HEK293 (cell line): ENCODE results near the gene LAMA2.

Source experiments
- CTCF ChIA-PET: fragments of 350-600 bp; formaldehyde crosslinking; extraction: SDS; loops from one replicate; lab custom pipeline; 2021; ENCODE audit warnings: antibody characterized with exemption; lab: Yijun Ruan, JAX
- POLR2A ChIA-PET: fragments of 300-600 bp; formaldehyde crosslinking; extraction: SDS; loops from one replicate; lab custom pipeline; 2020; ENCODE audit warnings: antibody characterized with exemption, inconsistent platforms; lab: Yijun Ruan, JAX
- H3K27ac ChIP-seq: fragments of 200-500 bp; sonication (Bioruptor generic); 2 replicates; pipeline ENCODE4 v1.5.1; 2014; ENCODE audit warnings: low read depth, low read length, control low read depth, inconsistent platforms; ENCODE audit errors: extremely low read depth
- H3K36me3 ChIP-seq, 2 experiments: fragments of 200-500 bp in 1 of 2; sonication (Bioruptor generic) in 1 of 2; 1 replicate in 1 of 2; 2 replicates in 1 of 2; pipeline ENCODE4 v1.5.1; 2014 to 2017; ENCODE audit warnings: inconsistent platforms in 2 of 2, low read length in 2 of 2; ENCODE audit not compliant: control insufficient read depth in 2 of 2, insufficient read depth in 1 of 2
- H3K4me1 ChIP-seq: fragments of 200-500 bp; sonication (Bioruptor generic); 2 replicates; pipeline ENCODE4 v1.5.1; 2014; ENCODE audit warnings: mild to moderate bottlenecking, low read length, inconsistent platforms; ENCODE audit not compliant: control insufficient read depth, insufficient read depth
- H3K4me3 ChIP-seq: 2 replicates; pipeline ENCODE4 v1.5.1; 2011; ENCODE audit warnings: low read depth, mild to moderate bottlenecking, control low read depth, low read length, moderate library complexity
- H3K9me3 ChIP-seq: fragments of 200-500 bp; sonication (Bioruptor generic); 2 replicates; pipeline ENCODE4 v1.5.1; 2014; ENCODE audit warnings: low read depth, low read length, inconsistent platforms; ENCODE audit not compliant: control insufficient read depth, insufficient read depth
- BCL11A ChIP-seq: fragments of 450-650 bp; formaldehyde crosslinking; IDR thresholded peaks from 2 replicates; pipeline ENCODE4 v1.5.1; 2016; ENCODE audit warnings: low read depth, missing biosample characterization, missing genetic modification characterization
- GLIS1 ChIP-seq: fragments of 450-650 bp; formaldehyde crosslinking; IDR thresholded peaks from 2 replicates; pipeline ENCODE4 v1.5.1; 2016; ENCODE audit warnings: missing biosample characterization, missing genetic modification characterization
- HOXD13 ChIP-seq: sonication (generic); formaldehyde crosslinking; IDR thresholded peaks from 2 replicates; pipeline ENCODE4 v1.8.0; 2022; ENCODE audit warnings: missing genetic modification reagents, borderline replicate concordance
- KLF1 ChIP-seq: fragments of 450-650 bp; formaldehyde crosslinking; IDR thresholded peaks from 2 replicates; pipeline ENCODE4 v1.5.1; 2016; ENCODE audit warnings: missing biosample characterization, missing genetic modification characterization
- KLF17 ChIP-seq: fragments of 450-650 bp; formaldehyde crosslinking; IDR thresholded peaks from 2 replicates; pipeline ENCODE4 v1.5.1; 2016; ENCODE audit warnings: missing biosample characterization, missing genetic modification characterization
- MYNN ChIP-seq: fragments of 450-650 bp; formaldehyde crosslinking; IDR thresholded peaks from 2 replicates; pipeline ENCODE4 v1.5.1; 2016; ENCODE audit warnings: missing biosample characterization, missing genetic modification characterization, borderline replicate concordance
- MZF1 ChIP-seq: fragments of 450-650 bp; formaldehyde crosslinking; IDR thresholded peaks from 2 replicates; pipeline ENCODE4 v1.5.1; 2017; ENCODE audit warnings: missing biosample characterization, missing genetic modification characterization, borderline replicate concordance
- WT1 ChIP-seq: fragments of 450-650 bp; formaldehyde crosslinking; IDR thresholded peaks from 2 replicates; pipeline ENCODE4 v1.5.1; 2016; ENCODE audit warnings: missing biosample characterization, missing genetic modification characterization
- ZIC2 ChIP-seq: fragments of 450-650 bp; formaldehyde crosslinking; IDR thresholded peaks from 2 replicates; pipeline ENCODE4 v1.5.1; 2016; ENCODE audit warnings: missing biosample characterization, missing genetic modification characterization
- ZNF114 ChIP-seq: fragments of 450-650 bp; formaldehyde crosslinking; IDR thresholded peaks from 2 replicates; pipeline ENCODE4 v1.5.0; 2017; ENCODE audit warnings: missing biosample characterization, missing genetic modification characterization
- ZNF19 ChIP-seq: fragments of 450-650 bp; formaldehyde crosslinking; IDR thresholded peaks from 2 replicates; pipeline ENCODE4; 2016; ENCODE audit warnings: missing biosample characterization, missing genetic modification characterization, low read depth
- ZNF23 ChIP-seq: fragments of 450-650 bp; formaldehyde crosslinking; IDR thresholded peaks from 2 replicates; pipeline ENCODE4 v1.5.1; 2016; ENCODE audit warnings: missing biosample characterization, missing genetic modification characterization, borderline replicate concordance
- ZNF24 ChIP-seq: fragments of 450-650 bp; formaldehyde crosslinking; IDR thresholded peaks from 2 replicates; pipeline ENCODE4 v1.5.1; 2016; ENCODE audit warnings: missing biosample characterization, missing genetic modification characterization
- ZNF514 ChIP-seq: fragments of 450-650 bp; formaldehyde crosslinking; IDR thresholded peaks from 2 replicates; pipeline ENCODE4 v1.5.1; 2016; ENCODE audit warnings: missing biosample characterization, missing genetic modification characterization
- ZNF529 ChIP-seq: fragments of 450-650 bp; formaldehyde crosslinking; IDR thresholded peaks from 2 replicates; pipeline ENCODE4 v1.5.1; 2017; ENCODE audit warnings: missing genetic modification characterization, missing biosample characterization; ENCODE audit not compliant: insufficient replicate concordance
- ZNF600 ChIP-seq: fragments of 450-650 bp; formaldehyde crosslinking; IDR thresholded peaks from 2 replicates; pipeline ENCODE4 v1.5.1; 2016; ENCODE audit warnings: missing biosample characterization, missing genetic modification characterization
- ZNF747 ChIP-seq: fragments of 450-650 bp; formaldehyde crosslinking; IDR thresholded peaks from 2 replicates; pipeline ENCODE4 v1.5.1; 2016; ENCODE audit warnings: missing biosample characterization, missing genetic modification characterization
- TF ChIP-seq, protein P1 (sequence below): fragments of 450-650 bp; formaldehyde crosslinking; optimal IDR thresholded peaks from 2 replicates; pipeline ENCODE3; 2016; ENCODE audit warnings: missing biosample characterization, mild to moderate bottlenecking, missing genetic modification characterization

Gene LAMA2

DNA sequence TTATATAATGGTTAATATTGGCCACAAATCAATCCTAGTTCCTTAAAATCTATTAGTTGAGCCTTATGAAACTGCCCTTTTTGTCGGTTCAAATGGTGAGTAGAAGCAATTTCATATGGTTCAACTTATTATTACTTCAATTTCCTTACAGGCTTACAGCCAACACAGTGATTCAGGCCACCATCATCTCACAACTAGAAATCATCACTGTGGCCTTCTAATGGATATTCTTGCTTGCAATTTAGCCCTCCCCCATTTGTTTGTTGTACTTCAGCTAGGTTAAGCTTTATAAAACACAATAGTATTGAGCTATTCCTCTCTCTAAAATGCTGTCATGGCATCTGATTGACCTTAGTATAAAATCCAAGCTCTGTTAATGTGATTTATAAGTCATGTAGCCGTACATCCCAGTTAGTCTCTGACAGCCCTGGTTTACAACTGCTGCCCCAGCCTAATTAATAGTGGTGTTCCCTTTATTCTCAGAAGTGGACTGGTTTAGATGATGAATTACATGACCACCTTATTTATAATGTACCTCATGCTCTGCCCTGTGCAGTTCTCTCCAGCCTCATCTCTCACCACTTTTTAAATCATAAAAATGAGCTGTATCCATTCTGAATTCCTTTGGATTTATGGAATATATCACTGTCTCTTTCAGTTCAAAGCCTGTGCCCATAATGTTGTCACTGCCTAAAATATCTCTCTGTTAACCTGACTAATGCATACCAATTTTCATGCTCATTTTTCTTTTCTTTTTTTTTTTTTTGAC lies 36.7 kb downstream of the LAMA2 start:
- ChIA-PET CTCF (interaction anchor here (0.5 to 0.7 kb wide), 2 partner anchors 43 to 264 kb away, joined by 3 read pairs; no protein-coding TSS in a partner anchor), POLR2A (no interaction called here)
- Histone ChIP-seq H3K27ac (no peak overlapping the region), H3K4me1 (no peaks in the 10 kb centered on the region), H3K36me3 (no peaks in the 10 kb centered on the region), H3K4me3 (no peak overlapping the region), H3K9me3 (no peaks in the 10 kb centered on the region)
- no peak for TF ChIP-seq KLF17 (tag by site-specific recombination)
- TF ChIP-seq ZIC2 (tag by site-specific recombination), result no peak
- no peak for TF ChIP-seq ZNF114

DNA sequence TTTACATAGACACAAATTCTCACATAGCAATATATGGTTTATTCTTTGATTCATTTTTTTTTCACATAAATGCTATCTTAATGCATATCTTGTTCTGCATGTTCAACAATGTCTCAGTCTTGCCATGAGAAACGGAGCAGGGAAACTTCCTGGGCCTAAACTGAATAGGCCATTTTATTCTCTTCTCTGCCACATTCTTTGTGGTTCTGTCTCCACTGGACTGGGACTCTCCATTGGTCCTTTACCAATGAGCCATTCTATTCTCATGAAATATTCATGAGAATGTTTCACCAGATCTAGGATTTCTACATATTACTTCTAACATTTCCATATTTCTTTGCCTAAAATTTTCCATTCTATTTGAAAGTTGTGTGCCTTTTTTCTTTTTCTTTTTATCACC lies 42.8 kb downstream of the LAMA2 start:
- no peak overlapping the region for H3K4me3 ChIP-seq
- POLR2A ChIA-PET, result no interaction called here
- CTCF ChIA-PET, result no interaction called here
- TF ChIP-seq, protein P1, sequence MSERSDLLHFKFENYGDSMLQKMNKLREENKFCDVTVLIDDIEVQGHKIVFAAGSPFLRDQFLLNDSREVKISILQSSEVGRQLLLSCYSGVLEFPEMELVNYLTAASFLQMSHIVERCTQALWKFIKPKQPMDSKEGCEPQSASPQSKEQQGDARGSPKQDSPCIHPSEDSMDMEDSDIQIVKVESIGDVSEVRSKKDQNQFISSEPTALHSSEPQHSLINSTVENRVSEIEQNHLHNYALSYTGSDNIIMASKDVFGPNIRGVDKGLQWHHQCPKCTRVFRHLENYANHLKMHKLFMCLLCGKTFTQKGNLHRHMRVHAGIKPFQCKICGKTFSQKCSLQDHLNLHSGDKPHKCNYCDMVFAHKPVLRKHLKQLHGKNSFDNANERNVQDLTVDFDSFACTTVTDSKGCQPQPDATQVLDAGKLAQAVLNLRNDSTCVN (tag by site-specific recombination), result no peak
- no peak for TF ChIP-seq MYNN (tag by site-specific recombination)
- no peak for TF ChIP-seq ZNF23
- no peak for TF ChIP-seq MZF1
- TF ChIP-seq BCL11A (tag by site-specific recombination), result no peak
- no peak for TF ChIP-seq ZNF747
- TF ChIP-seq KLF17 (tag by site-specific recombination), result no peak
- TF ChIP-seq, all 188 proteins: peak for 0
- Histone ChIP-seq H3K9me3 (no peaks in the 10 kb centered on the region), H3K4me1 (no peaks in the 10 kb centered on the region), H3K27ac (no peak overlapping the region), H3K36me3 (no peaks in the 10 kb centered on the region)

GRCh38 chr6:128929869-128930268 lies 46.9 kb downstream of the LAMA2 start:
- no peak overlapping the region for H3K4me3 ChIP-seq
- POLR2A ChIA-PET, result no interaction called here
- CTCF ChIA-PET, result no interaction called here
- H3K9me3 ChIP-seq, result no peaks in the 10 kb centered on the region
- H3K27ac ChIP-seq, result no peak overlapping the region
- H3K36me3 ChIP-seq, result no peaks in the 10 kb centered on the region
- H3K4me1 ChIP-seq, result no peaks in the 10 kb centered on the region
- TF ChIP-seq ZNF529 (tag by site-specific recombination) (no peak), KLF17 (tag by site-specific recombination) (no peak), KLF1 (tag by site-specific recombination) (no peak), ZNF514 (no peak), GLIS1 (no peak), ZNF600 (tag by site-specific recombination) (no peak), ZNF19 (tag by site-specific recombination) (no peak), WT1 (tag by site-specific recombination) (no peak), HOXD13 (CRISPR knock-in tag) (no peak), ZNF24 (no peak)
